Smooth muscle cell (in vitro differentiated cells): ENCODE measurements around the gene CCDC167. TPM values are rescaled to one million over a fixed set of nuclear protein-coding genes. Genes with fewer than 3 reads are reported as not detected.

Experiments
- DNase-seq: peaks from one replicate; lab custom pipeline; 2025; ENCODE audit not compliant: unreplicated experiment; lab: John Stamatoyannopoulos, UW
- H2AFZ ChIP-seq: fragments of 200-600 bp; sonication (generic); 2 replicates; pipeline ENCODE4 v1.6.0; 2016; ENCODE audit warnings: antibody characterized with exemption, low read depth, mild to moderate bottlenecking
- H3F3A ChIP-seq: fragments of 200-600 bp; sonication (generic); 2 replicates; pipeline ENCODE4 v1.6.0; 2017; ENCODE audit warnings: antibody characterized with exemption, low read depth
- H3K27ac ChIP-seq: fragments of 200-600 bp; sonication (generic); 2 replicates; pipeline ENCODE4 v1.5.1; 2016; ENCODE audit warnings: low read depth, mild to moderate bottlenecking
- H3K27me3 ChIP-seq: fragments of 200-600 bp; sonication (generic); 2 replicates; pipeline ENCODE4 v1.6.1; 2016; ENCODE audit warnings: low read depth, mild to moderate bottlenecking
- H3K36me3 ChIP-seq: fragments of 200-600 bp; sonication (generic); 2 replicates; pipeline ENCODE4 v1.5.1; 2016; ENCODE audit warnings: low read depth
- H3K4me1 ChIP-seq: fragments of 200-600 bp; sonication (generic); 2 replicates; pipeline ENCODE4 v1.5.1; 2016; ENCODE audit warnings: low read depth
- H3K4me2 ChIP-seq: fragments of 200-600 bp; sonication (generic); 2 replicates; pipeline ENCODE4 v1.6.0; 2016; ENCODE audit warnings: mild to moderate bottlenecking
- H3K4me3 ChIP-seq: fragments of 200-600 bp; sonication (generic); 2 replicates; pipeline ENCODE4 v1.5.1; 2016; ENCODE audit warnings: mild to moderate bottlenecking
- H3K79me2 ChIP-seq: fragments of 200-600 bp; sonication (generic); 2 replicates; pipeline ENCODE4 v1.6.0; 2016; ENCODE audit warnings: low read depth, mild to moderate bottlenecking
- H3K9ac ChIP-seq: fragments of 200-600 bp; sonication (generic); 2 replicates; pipeline ENCODE4 v1.6.0; 2016; ENCODE audit warnings: low read depth
- H3K9me3 ChIP-seq: fragments of 200-600 bp; sonication (generic); replicated peaks from 2 replicates; pipeline ENCODE4 v1.5.1; 2016; ENCODE audit warnings: low read depth
- H4K20me1 ChIP-seq: fragments of 200-600 bp; sonication (generic); 2 replicates; pipeline ENCODE4 v1.6.0; 2016; ENCODE audit warnings: low read depth
- CTCF ChIP-seq: fragments of 200-600 bp; sonication (generic); IDR thresholded peaks from 2 replicates; pipeline ENCODE4 v1.5.1; 2017; ENCODE audit warnings: borderline replicate concordance, mild to moderate bottlenecking, antibody characterized with exemption; ENCODE audit not compliant: insufficient read depth, poor library complexity, severe bottlenecking
- WGBS: methylation state at CpG from one replicate; pipeline ENCODE4 v1.1.7; 2016; ENCODE audit warnings: low lambda C conversion rate; 5-methylcytosine and 5-hydroxymethylcytosine counted together
- polyA plus RNA-seq: library from polyadenylated mRNA; unstranded; fragments of >200 nt; fragmentation: Nextera tagmentation; extraction: Ambion mirVana; gene quantifications from 2 replicates; pipeline ENCODE4 v1.2.1, GENCODE V29; 2016
- total RNA-seq: library from RNA; depleted of rRNA; stranded (reverse); fragments of >200 nt; gene quantifications from 2 replicates; pipeline ENCODE4 v1.2.3, GENCODE V29; 2014

The CCDC167 gene
- total and polyA plus RNA-seq, 2 experiments from 2014 or later: 81.0 to 114 TPM

GRCh38 chr6:37541346-37541745, 41.7 kb upstream of the CCDC167 start:
- Histone ChIP-seq H3K79me2 (no peaks in the 10 kb centered on the region), H3K4me1 (peaks cover 11% of the 10 kb centered on the region), H3K36me3 (no peaks in the 10 kb centered on the region), H2AFZ (no peak overlapping the region), H3K9ac (no peak overlapping the region), H3K4me3 (no peak overlapping the region), H3F3A (no peaks in the 10 kb centered on the region), H3K27ac (no peak overlapping the region), H3K27me3 (peaks cover 38% of the 10 kb centered on the region), H3K9me3 (no peaks in the 10 kb centered on the region), H4K20me1 (no peaks in the 10 kb centered on the region), H3K4me2 (no peak overlapping the region)
- TF ChIP-seq CTCF: no peak
- DNase-seq: no peak
- 94% methylated on average over 4 of the region's 4 CpGs for WGBS

- Histone ChIP-seq H2AFZ (no peak overlapping the region), H3K27me3 (peaks cover 47% of the 10 kb centered on the region), H3K36me3 (no peaks in the 10 kb centered on the region), H3K9me3 (no peaks in the 10 kb centered on the region), H3F3A (no peaks in the 10 kb centered on the region), H3K27ac (no peak overlapping the region), H4K20me1 (no peaks in the 10 kb centered on the region), H3K9ac (no peak overlapping the region), H3K79me2 (no peaks in the 10 kb centered on the region), H3K4me3 (no peak overlapping the region), H3K4me1 (peaks cover 17% of the 10 kb centered on the region), H3K4me2 (no peak overlapping the region)
- WGBS: 82% methylated on average over 4 of the region's 4 CpGs
- TF ChIP-seq CTCF: no peak
- no peak for DNase-seq
Observed at GRCh38 chr6:37540390-37540789, 40.7 kb upstream of the CCDC167 start.

DNA sequence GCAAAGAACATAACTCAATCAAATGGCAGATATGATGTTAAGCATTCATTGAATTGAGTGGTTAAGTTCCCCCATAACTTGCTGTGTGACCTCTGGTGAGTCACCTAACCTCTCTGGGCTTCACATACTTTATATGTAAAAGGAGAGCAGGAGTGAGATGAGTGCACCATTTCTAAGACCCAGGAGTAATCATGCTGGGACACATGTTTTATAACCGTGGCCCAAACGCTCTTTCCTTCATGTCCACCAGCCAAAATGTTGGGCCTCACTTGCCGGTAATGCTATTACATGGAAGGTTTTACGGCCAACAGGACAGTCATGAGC, 40.3 kb upstream of the CCDC167 start:
- 71% methylated on average over 4 of the region's 4 CpGs for WGBS
- no peak overlapping the region for H3K27ac ChIP-seq
- H3K4me2 ChIP-seq: no peak overlapping the region
- H3K4me1 ChIP-seq: peaks cover 21% of the 10 kb centered on the region
- H3K4me3 ChIP-seq: no peak overlapping the region
- H3F3A ChIP-seq: no peaks in the 10 kb centered on the region
- no peak overlapping the region for H3K9ac ChIP-seq
- TF ChIP-seq CTCF: no peak
- H2AFZ ChIP-seq: no peak overlapping the region
- peaks cover 51% of the 10 kb centered on the region for H3K27me3 ChIP-seq
- no peaks in the 10 kb centered on the region for H3K9me3 ChIP-seq
- no peaks in the 10 kb centered on the region for H4K20me1 ChIP-seq
- H3K79me2 ChIP-seq: no peaks in the 10 kb centered on the region
- H3K36me3 ChIP-seq: no peaks in the 10 kb centered on the region
- no peak for DNase-seq

- Histone ChIP-seq H3K4me1 (peaks cover 21% of the 10 kb centered on the region), H3K4me3 (no peak overlapping the region), H3K27me3 (peaks cover 57% of the 10 kb centered on the region), H4K20me1 (no peaks in the 10 kb centered on the region), H3F3A (no peaks in the 10 kb centered on the region), H2AFZ (no peak overlapping the region), H3K9me3 (no peaks in the 10 kb centered on the region), H3K36me3 (no peaks in the 10 kb centered on the region), H3K9ac (no peak overlapping the region), H3K79me2 (no peaks in the 10 kb centered on the region), H3K4me2 (no peak overlapping the region), H3K27ac (no peak overlapping the region)
- 89% methylated on average over 9 of the region's 9 CpGs for WGBS
- no peak for TF ChIP-seq CTCF
- no peak for DNase-seq
Observed at GRCh38 chr6:37539171-37540028, 39.7 kb upstream of the CCDC167 start.
